ENCODE results near the gene ZNF622.
"Not testable (repeated sequence)": the region's sequence is repeated elsewhere in the genome, so short reads cannot be mapped to it uniquely, and the experiment has no call there.

Gene ZNF622

GRCh38 chr5:16480144-16480543, 14.5 kb upstream of the ZNF622 start:
- no peak for DNase-seq

- no peak for DNase-seq
These were observed 11.9 kb upstream of the ZNF622 start for GRCh38 chr5:16477541-16477940.

- not testable (repeated sequence) for DNase-seq
These were observed 10.8 kb upstream of the ZNF622 start for GRCh38 chr5:16476417-16476816.

- DNase-seq: no peak
These were observed 5.8 kb upstream of the ZNF622 start for GRCh38 chr5:16471387-16471786.

- no peak for DNase-seq
These were observed 2.0 kb upstream of the ZNF622 start for GRCh38 chr5:16467363-16468219.

- DNase-seq: no peak
These were observed 696 bp downstream of the ZNF622 start for GRCh38 chr5:16464664-16465543.

GRCh38 chr5:16464231-16464630, 1.4 kb downstream of the ZNF622 start:
- DNase-seq: no peak

GRCh38 chr5:16461782-16462181, 3.8 kb downstream of the ZNF622 start:
- DNase-seq: no peak

GRCh38 chr5:16461026-16461425, 4.6 kb downstream of the ZNF622 start:
- no peak for DNase-seq

- DNase-seq: no peak
These were observed 6.1 kb downstream of the ZNF622 start for GRCh38 chr5:16459451-16459850.

GRCh38 chr5:16457853-16458252, 7.7 kb downstream of the ZNF622 start:
- DNase-seq: no peak

- DNase-seq: no peak
These were observed 8.1 kb downstream of the ZNF622 start for GRCh38 chr5:16457451-16457850.

- DNase-seq: peak; percentile 56
These were observed 9.3 kb downstream of the ZNF622 start for GRCh38 chr5:16456103-16456832.

- DNase-seq: no peak
These were observed 9.9 kb downstream of the ZNF622 start for GRCh38 chr5:16455668-16456067.

GRCh38 chr5:16454686-16455085, 10.9 kb downstream of the ZNF622 start:
- no peak for DNase-seq

- DNase-seq: no peak
These were observed 12.0 kb downstream of the ZNF622 start for GRCh38 chr5:16453609-16454008.

GRCh38 chr5:16450163-16450562, 15.4 kb downstream of the ZNF622 start:
- no peak for DNase-seq

GRCh38 chr5:16446993-16447392, 18.6 kb downstream of the ZNF622 start:
- no peak for DNase-seq

GRCh38 chr5:16437977-16438376, 27.6 kb downstream of the ZNF622 start:
- DNase-seq: no peak

- not testable (repeated sequence) for DNase-seq
These were observed 29.4 kb downstream of the ZNF622 start for GRCh38 chr5:16436065-16436682.

GRCh38 chr5:16431490-16431889, 34.1 kb downstream of the ZNF622 start:
- DNase-seq: peak; percentile 94

- no peak for DNase-seq
These were observed 35.1 kb downstream of the ZNF622 start for GRCh38 chr5:16430349-16431089.

Measured in NCI-H146 (cell line).